Measurements from ENCODE around the gene PABPN1.

PABPN1 gene

DNA sequence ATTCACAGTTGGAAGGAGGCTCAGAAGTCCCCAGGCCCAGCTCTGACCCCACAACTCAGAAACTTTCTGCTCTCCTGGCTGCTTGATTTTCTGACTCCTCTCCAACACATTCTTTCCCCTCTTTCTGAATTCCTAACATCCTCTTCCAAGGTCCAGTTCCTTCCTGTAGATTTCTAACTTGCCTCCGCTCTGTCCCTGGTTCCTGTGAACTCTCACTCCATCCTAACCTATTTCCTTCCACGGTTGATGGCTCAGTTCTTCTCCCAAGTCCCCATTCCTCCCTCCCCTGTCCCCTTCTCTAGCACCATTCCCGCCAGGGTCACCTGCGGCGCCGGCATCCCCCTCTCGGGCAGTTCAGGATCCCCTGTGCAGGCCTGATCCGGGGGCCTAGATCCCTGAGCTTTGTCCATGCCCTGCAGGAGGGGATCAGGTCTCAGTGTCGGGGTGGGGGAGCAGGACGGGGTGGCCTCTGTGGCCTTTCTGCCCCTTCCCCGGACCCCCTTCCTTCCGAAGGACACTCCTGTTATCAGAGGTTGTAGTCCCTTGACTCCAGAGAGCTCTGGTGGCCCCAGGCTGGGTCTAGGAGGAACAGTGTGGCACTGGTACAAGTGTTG is 37.4 kb downstream of the PABPN1 start:
- no peak for DNase-seq

DNA sequence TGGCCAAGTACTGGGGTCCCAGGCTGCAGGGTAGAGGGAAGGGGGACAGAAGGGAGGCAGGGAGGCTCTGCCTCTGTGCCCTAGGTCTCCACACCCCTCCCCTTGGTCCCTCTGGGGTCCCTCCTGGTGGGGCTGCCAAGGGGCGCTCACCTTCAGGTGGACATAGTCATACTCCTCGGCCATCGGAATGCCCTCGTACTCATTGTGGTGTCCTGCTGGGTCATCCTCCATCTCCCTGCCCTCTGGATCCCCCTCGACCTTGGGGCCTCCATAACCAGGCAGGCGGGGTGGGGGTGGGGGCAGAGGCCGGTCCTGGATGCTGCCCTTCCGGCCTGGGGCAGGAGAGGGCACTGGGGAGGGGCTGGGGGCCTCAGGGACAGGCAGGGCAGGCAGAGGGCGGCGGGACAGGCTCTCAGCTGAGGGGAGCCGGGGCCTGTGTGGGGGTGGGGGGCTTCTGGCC is 37.9 kb downstream of the PABPN1 start:
- no peak for DNase-seq

DNA sequence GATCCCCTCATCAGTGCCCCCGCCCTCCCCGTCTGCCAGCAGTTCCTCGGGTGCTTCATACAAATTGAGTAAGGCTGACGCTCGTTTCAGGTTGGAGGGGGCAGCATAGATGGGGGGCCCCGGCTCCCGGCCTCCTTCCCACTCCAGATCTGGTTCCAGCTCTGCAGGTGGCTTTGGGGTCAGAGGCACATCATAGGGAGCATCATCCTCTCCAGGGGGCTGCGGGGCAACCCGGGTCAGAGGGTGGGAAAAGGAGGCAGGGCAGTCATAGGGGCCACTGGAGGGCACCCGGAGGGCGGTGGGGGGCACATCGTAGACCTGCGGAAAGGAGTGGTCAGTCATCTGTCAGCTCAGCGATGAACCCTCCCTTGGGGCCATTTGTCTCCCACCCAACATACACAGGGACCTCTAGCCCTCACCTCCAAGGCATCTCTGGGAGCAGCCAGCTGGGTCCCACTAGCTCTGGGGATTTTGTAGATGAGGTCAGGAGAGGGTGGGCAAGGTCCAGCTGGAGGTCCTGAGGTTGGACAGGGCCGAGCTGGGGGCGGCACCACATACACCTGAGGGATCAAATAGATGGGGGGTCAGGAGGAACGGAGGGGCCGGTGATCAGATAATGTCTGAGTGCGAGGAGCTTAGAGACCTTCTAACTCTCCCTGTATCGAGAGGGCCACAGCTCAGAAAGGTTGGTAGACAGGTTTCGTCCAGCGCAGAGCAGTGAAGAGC is 38.6 kb downstream of the PABPN1 start:
- no peak for DNase-seq

DNA sequence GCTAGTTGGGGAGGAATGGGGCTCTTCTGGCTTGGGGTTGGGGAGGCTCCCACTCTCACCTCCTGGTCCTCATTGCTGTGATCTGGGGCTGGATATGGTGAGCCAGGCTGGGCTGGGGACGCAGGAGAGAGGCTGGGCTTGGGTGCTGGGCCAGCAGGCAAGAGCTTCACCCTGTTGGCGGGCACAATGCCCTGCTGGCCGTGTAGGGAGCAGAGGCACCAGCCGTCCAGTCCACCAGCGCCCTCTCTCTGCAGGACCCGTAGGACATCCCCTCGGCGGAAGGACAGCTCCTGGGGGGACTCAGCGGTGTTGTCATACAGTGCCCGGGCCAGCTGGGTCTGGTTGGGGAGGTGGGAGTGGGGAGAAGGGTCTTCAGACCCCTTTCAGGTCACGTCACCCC is 39.2 kb downstream of the PABPN1 start:
- DNase-seq: no peak

DNA sequence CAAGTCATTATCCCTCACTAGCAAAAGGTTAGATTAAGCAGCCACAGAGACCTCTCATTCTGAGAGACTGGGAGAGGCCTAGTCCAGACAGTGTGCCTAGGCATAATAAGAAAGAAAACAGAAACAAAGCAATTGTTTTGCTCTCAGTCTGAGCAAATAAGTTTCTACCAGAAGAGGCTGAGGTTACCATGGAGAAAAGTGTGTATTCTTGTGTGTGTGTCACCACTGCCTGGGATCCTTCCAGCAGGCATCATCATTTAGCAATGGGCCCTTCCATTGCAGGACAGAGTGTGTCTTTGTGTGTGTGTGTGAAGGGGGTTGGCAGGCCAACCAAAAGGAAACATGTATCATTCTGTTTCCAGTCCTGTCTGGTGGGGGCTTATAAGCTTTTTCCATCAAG is 40.1 kb downstream of the PABPN1 start:
- no peak for DNase-seq

DNA sequence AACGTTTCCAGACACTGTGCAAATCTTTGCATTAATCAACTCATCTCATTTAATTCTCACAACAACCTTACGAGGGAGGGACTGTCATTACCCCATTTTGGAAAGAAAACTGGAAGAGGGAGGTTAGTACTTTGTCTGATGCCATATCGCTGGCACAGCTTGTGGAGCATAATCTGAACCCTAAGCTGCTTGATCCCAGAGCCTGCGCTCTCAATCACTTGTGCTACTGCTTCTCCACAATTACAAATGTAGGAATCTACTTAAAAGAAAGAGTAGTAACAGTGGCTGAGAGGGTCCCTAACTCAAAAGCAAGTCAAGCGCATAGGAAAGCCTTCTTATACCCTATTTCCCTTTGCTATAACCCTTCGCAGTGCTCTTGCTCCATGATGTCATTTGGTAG is 40.5 kb downstream of the PABPN1 start:
- no peak for DNase-seq

DNA sequence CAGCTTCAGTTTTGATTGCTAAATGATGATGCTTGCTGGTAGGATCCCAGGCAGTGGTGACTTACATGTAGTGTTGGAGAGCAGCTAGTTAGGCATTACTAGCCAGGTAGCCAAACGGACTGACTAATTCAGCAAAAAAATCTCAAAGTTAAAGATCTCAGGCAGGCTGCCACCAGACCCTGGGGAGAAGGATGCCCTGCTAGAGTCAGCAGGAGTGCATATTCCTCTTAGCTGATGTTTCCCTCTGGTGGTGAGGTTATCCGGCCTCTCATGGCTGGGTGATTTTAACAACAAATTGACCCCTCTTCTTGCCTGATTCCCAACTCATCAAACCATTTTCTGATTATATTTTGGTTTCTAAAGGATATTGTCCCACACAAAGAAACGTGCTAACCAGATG is 40.9 kb downstream of the PABPN1 start:
- DNase-seq: no peak

DNA sequence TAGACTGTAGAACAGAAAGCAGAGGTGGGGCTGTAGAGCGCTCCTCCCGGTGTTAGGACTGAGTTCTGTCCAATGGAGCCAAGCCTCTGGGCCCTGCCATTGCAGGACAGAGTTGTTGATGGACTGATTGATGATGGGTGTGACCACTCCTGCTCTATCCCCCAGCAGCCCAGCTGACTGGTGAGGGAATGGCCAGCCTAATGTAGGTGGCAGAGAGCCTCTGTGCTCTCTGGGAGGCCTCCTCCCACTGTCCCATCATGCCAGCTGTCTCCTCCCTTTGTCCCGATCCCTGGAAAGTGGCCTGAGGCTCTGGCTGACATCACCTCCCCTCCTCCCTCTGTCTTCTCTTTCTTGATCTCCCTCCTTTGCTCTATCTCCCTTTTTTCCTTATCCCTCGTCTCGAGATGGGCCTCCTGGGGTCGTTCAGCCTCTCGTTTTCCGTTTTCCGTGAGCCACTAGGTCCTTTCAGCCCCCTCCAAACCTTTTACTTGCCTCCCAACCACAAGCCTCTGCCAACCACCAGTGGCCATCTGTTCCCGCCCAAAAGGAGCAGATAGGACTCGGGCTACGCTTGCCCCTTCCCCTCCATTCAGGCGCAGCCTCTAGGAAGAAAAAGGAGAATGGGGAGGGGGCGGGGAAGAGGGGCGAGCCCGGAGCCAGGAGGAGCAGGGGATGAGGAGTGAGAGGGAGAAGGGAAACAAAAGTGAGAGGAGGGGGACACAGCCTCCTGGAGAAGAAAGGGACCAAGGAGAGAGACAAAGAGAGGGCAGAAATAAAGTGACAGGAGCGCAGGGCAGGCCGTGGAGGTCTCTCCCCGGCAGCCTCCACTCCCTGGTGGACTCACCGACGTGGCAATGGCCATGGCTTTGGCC is 43.1 kb downstream of the PABPN1 start:
- no peak for DNase-seq

DNA sequence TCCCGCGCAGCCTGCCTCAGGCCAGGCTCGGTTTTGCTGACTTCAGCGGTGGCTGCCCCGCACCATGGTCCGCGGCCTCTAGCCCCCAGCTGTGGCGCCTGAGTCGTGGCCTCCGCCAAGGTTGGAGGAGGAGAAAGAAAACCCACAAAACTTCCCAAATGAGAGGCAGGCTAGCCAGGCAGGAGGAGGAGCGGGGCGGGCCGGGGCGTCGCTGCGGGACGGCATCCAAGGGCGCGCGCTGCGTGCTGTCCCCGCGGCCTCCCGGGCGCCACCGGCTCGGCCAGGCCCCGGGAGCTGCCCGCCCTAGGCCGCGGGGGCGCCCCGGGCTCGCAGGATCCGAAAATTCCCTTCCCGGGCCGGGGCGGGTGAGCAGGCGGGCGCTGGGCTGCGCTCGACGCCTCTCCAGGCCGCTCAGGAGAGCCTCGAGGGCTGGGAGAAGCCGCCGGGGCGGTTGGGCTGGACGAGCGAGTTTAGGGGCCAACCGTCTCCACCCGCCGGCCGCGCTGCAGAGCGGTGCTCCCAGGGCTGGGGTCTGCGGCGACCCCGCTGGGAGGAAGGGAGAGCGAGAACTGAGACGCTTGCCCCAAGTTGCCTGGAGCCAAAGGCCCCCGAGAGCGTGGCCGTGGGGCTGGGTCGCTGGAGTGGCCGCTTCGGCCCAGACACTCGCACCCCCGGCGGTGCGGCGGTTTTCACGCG is 43.9 kb downstream of the PABPN1 start, which contains the start of gene EFS:
EFS (minus strand) TSS at position 137 of the 696 bp plus-strand sequence. CDS start 147 bp downstream, outside the sequence.
- DNase-seq: no peak

DNA sequence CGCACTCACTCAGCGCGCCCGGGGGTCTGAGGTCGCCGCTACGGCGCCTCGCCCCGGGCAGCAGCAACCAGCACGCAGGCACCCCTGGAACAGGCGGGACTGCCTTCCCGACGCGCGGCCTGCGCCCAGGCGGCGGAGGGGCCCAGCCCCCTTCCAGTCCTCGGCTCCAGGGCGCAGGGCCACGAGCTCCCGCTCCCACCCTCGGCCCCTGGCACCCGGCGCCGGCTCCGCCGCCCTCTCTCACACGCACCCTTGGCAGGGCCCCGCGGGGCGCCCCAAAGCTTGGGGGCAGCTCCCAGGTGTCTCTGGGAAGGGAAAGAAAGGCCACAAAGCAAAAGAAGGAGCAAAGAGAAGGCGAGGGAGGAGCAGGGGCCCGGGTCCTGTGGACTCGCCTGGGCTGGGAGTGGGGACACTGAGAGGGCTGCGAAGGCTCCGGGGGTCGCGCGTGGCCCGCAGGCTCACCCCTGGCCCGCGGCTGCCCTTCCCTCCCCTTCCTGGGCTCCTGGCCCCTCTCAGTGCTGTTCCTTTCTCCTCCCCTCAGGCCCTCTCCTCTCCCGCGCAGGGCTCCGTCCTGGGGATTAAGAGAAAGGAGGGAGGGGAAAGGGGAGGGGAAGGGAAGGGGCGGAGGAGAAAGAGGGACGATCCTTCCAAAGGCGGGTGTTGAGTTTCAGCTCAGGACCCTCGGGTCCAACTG is 44.6 kb downstream of the PABPN1 start:
- no peak for DNase-seq

DNA sequence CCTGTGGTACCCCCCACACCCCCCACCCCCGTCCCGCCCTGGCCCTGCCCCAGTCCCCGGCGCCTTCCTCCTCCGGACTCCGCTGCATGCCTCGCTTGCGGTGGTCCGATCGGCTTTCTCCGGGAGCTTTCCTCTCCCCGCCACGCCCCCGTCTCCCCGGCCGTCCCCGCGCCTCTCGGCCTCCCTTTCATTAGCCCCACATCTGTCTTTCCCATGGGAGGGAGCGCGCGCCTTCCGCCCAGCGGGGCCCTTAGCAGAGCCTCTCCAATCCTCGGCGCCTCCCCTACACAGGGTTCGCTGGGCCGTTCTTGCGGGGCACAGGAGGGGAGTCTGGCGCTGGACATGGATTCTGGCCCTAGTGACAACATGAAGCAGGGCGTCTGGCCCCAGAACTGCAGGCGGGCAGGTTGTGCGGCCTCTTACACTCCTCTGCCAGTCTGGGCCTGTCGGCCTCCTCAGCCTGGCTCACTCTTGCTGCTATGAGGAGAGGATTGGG is 45.2 kb downstream of the PABPN1 start:
- no peak for DNase-seq

DNA sequence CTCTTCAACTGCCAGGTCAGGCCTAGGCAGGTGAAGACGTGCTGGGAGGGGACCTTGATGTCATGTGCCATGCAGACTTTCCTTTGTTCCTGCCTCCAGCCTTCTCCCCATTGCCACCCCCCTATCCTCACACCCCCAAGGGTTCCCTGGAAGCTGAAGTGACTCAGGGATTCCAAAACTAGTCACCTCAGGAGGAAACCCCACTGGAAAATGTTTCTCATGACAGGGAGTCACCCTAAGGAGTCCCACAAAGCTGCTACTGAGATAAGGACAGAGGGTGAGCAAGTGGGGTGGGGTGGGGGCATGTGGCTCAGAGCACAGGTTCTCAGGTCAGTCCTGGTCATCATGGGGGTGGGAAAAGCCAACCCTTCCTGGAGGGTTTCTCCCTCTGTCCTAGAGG is 49.0 kb downstream of the PABPN1 start:
- DNase-seq: no peak

DNA sequence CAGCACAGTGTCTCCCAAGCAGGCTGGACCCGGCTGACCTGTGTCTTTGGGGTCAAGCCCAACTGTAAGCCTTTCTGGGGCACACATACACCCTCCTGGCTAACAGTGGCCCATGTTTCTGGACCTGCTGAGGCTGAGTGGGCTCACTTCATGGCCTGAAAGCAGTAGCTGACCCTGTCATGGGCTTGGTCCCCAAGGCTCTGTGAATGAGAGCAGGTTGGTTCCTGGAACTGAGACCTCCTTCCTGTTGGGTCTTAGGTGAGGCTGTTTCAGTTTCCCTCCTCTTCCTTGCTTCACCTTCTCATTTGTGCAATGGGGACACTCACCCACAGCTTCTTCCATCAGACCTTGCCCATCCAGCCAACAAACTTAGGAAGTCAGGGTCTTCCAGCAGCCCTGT is 50.6 kb downstream of the PABPN1 start:
- DNase-seq: no peak

DNA sequence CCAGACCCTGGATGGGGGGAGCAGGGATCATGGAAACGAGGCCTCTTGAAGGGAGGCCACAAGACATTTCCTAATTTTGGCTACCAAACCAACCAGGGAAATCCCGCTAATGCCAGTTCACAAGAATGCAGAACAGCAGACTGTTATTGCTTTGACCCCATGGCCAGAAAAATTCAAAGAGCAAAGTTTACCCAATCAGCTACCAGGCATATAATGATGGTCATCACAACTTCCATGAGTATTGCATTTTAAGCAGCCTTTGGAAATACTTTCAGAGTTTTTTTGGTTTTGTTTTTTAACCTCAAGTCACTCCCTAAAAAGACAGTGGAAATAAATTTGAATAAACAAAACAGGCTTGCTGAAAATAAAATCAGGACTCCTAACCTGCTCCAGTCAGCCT is 51.3 kb downstream of the PABPN1 start, which contains the start of gene IL25:
IL25 (plus strand) TSS at position 301 of the 400 bp plus-strand sequence.
- DNase-seq: no peak

DNA sequence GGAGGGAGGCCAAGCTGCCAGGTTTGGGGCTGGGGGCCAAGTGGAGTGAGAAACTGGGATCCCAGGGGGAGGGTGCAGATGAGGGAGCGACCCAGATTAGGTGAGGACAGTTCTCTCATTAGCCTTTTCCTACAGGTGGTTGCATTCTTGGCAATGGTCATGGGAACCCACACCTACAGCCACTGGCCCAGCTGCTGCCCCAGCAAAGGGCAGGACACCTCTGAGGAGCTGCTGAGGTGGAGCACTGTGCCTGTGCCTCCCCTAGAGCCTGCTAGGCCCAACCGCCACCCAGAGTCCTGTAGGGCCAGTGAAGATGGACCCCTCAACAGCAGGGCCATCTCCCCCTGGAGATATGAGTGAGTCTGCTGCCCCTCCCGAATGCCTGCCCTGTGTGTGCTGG is 51.8 kb downstream of the PABPN1 start:
- DNase-seq: no peak
